Esophagus (tissue), 2 donors: ENCODE measurements around the gene DIAPH2. TPM values are rescaled to one million over a fixed set of nuclear protein-coding genes. Genes with fewer than 3 reads are reported as not detected.

Experiments used
- H3K27ac ChIP-seq, 2 donors: one replicate each; pipeline ENCODE4 v1.5.1; 2013; ENCODE audit warnings: low read depth in 2 of 2, mild to moderate bottlenecking in 2 of 2, inconsistent platforms in 1 of 2, low read length in 1 of 2, moderate library complexity in 1 of 2
- H3K27me3 ChIP-seq, 2 donors: one replicate each; pipeline ENCODE4 v1.6.1; 2013; ENCODE audit warnings: low read length in 2 of 2, control low read depth in 1 of 2, mild to moderate bottlenecking in 1 of 2; ENCODE audit not compliant: insufficient read depth in 2 of 2, control insufficient read depth in 1 of 2
- H3K36me3 ChIP-seq, 2 donors: one replicate each; pipeline ENCODE4 v1.6.1; 2013; ENCODE audit warnings: low read length in 1 of 2; ENCODE audit not compliant: control insufficient read depth in 2 of 2, insufficient read depth in 2 of 2
- H3K4me1 ChIP-seq, 2 donors: one replicate each; pipeline ENCODE4 v1.6.1; 2013; ENCODE audit warnings: low read length in 1 of 2; ENCODE audit not compliant: control insufficient read depth in 2 of 2, insufficient read depth in 2 of 2
- H3K4me3 ChIP-seq, 2 donors: one replicate each; pipeline ENCODE4 v1.5.1; 2013; ENCODE audit warnings: low read length in 2 of 2, mild to moderate bottlenecking in 2 of 2, low read depth in 1 of 2, moderate library complexity in 1 of 2
- H3K9me3 ChIP-seq, 2 donors: one replicate each; pipeline ENCODE4 v1.6.1; 2013; ENCODE audit warnings: mild to moderate bottlenecking in 2 of 2, low read depth in 1 of 2, low read length in 1 of 2, moderate library complexity in 1 of 2; ENCODE audit not compliant: control insufficient read depth in 2 of 2, insufficient read depth in 1 of 2
- WGBS, 2 donors: extraction: QIAGEN DNeasy Blood & Tissue Kit; methylation state at CpG; one replicate each; pipeline ENCODE4 v1.1.7; 2013; 5-methylcytosine and 5-hydroxymethylcytosine counted together
- polyA plus RNA-seq, 2 donors: library from polyadenylated mRNA; stranded (reverse); fragments of 200-250 nt; gene quantifications; one replicate each; pipeline ENCODE4 v1.2.3, GENCODE V29; 2013
- donor health status: healthy with polysubstance abuse.
- donor health status: Bipolar disorder and iron deficiency.

Gene DIAPH2
- polyA plus RNA-seq, 2 donors = 3.6 to 4.5 TPM

- Histone ChIP-seq H3K36me3 (no peaks in the 10 kb centered on the region), H3K4me1 (no peaks in the 10 kb centered on the region), H3K27ac (no peak overlapping the region), H3K4me3 (no peak overlapping the region), H3K27me3 (no peaks in the 10 kb centered on the region), H3K9me3 (no peaks in the 10 kb centered on the region)
Measured at GRCh38 chrX:97000682-97001368, 316.2 kb downstream of the DIAPH2 start.

DNA sequence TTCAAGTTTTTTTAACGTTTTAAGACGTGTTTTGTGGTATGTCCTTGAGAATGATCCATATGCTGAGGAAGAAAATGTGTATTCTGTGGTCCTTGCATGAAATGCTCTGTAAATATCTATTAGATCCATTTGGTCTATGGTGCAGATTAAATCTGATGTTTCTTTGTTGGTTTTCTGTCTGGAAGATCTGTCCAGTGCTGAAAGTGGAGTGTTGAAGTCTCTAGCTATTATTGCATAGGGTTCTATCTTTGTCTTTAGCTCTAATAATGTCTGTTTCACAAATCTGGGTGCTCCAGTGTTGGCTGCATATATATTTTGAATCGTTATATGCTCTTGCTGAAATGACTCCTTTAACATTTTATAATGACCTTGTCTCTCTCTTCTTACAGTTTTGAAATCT, 321.5 kb downstream of the DIAPH2 start:
- Histone ChIP-seq H3K27me3 (peaks cover 0 to 5% of the 10 kb centered on the region in 2 donors), H3K4me1 (no peaks in the 10 kb centered on the region), H3K9me3 (no peaks in the 10 kb centered on the region), H3K27ac (no peak overlapping the region), H3K4me3 (no peak overlapping the region), H3K36me3 (no peaks in the 10 kb centered on the region)
- WGBS, 2 donors = 77 to 92% methylated on average over 3 of the region's 3 CpGs

GRCh38 chrX:97009391-97009790, 324.7 kb downstream of the DIAPH2 start:
- no peaks in the 10 kb centered on the region for H3K9me3 ChIP-seq
- no peak overlapping the region for H3K27ac ChIP-seq
- H3K36me3 ChIP-seq = no peaks in the 10 kb centered on the region
- no peak overlapping the region for H3K4me3 ChIP-seq
- H3K4me1 ChIP-seq = no peaks in the 10 kb centered on the region
- H3K27me3 ChIP-seq = peaks cover 0 to 5% of the 10 kb centered on the region in 2 donors

DNA sequence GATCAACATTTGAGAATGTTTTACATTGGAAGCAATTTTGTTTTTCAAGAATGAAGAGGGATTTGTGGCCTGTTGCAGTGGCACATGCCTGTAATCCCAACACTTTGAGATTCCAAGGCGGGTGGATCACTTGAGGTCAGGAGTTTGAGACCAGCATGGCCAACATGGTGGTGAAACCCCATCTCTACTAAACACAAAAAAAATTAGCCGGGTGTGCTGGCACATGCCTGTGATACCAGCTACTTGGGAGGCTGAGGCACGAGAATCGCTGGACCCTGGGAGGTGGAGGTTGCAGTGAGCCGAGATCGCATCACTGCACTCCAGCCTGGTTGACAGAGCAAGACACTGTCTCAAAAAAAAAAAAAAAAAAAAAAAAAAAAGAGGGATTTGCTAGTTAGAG, 326.9 kb downstream of the DIAPH2 start:
- H3K36me3 ChIP-seq = no peaks in the 10 kb centered on the region
- no peak overlapping the region for H3K4me3 ChIP-seq
- peaks cover 0 to 5% of the 10 kb centered on the region in 2 donors for H3K27me3 ChIP-seq
- no peaks in the 10 kb centered on the region for H3K9me3 ChIP-seq
- 97% methylated on average over 6 of the region's 6 CpGs for WGBS, 2 donors
- H3K4me1 ChIP-seq = no peaks in the 10 kb centered on the region
- H3K27ac ChIP-seq = no peak overlapping the region

- Histone ChIP-seq H3K27me3 (no peaks in the 10 kb centered on the region), H3K4me1 (no peaks in the 10 kb centered on the region)
- WGBS, 2 donors = 58 to 68% methylated on average over 2 of the region's 2 CpGs
Measured at GRCh38 chrX:97016106-97016505, 331.5 kb downstream of the DIAPH2 start.

GRCh38 chrX:97021680-97022079, 337.0 kb downstream of the DIAPH2 start:
- H3K4me3 ChIP-seq = no peak overlapping the region
- H3K4me1 ChIP-seq = no peaks in the 10 kb centered on the region
- no peaks in the 10 kb centered on the region for H3K36me3 ChIP-seq
- H3K27ac ChIP-seq = no peak overlapping the region
- 74 to 77% methylated on average over 3 of the region's 3 CpGs for WGBS, 2 donors
- no peaks in the 10 kb centered on the region for H3K9me3 ChIP-seq
- no peaks in the 10 kb centered on the region for H3K27me3 ChIP-seq

More at GRCh38 chrX:97016106-97016505, 331.5 kb downstream of the DIAPH2 start:
- Histone ChIP-seq H3K9me3 (no peaks in the 10 kb centered on the region), H3K4me3 (no peak overlapping the region), H3K36me3 (no peaks in the 10 kb centered on the region), H3K27ac (no peak overlapping the region)

DNA sequence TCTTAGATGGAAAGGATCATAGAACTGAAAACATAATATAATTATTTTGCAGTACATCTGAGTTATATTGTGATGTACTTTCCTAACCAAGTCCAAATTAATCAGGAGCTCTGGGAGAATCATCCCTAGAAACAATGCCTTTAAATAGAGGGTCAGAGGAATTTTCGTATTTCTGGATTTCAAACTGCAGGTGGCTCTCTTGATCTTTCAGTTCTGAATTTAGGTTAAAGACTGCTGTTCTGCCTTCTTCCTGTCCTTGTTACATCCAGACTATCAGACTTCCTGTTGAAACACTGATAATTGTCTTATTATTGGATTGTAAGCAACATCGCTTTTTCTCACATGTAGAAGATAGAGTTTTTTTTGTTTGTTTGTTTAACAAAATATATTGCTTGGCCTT, 341.8 kb downstream of the DIAPH2 start:
- no peaks in the 10 kb centered on the region for H3K27me3 ChIP-seq
- WGBS, 2 donors = 52 to 77% methylated on average over 2 of the region's 2 CpGs
- no peaks in the 10 kb centered on the region for H3K4me1 ChIP-seq
- no peak overlapping the region for H3K4me3 ChIP-seq
- H3K36me3 ChIP-seq = no peaks in the 10 kb centered on the region
- H3K9me3 ChIP-seq = no peaks in the 10 kb centered on the region
- H3K27ac ChIP-seq = no peak overlapping the region

DNA sequence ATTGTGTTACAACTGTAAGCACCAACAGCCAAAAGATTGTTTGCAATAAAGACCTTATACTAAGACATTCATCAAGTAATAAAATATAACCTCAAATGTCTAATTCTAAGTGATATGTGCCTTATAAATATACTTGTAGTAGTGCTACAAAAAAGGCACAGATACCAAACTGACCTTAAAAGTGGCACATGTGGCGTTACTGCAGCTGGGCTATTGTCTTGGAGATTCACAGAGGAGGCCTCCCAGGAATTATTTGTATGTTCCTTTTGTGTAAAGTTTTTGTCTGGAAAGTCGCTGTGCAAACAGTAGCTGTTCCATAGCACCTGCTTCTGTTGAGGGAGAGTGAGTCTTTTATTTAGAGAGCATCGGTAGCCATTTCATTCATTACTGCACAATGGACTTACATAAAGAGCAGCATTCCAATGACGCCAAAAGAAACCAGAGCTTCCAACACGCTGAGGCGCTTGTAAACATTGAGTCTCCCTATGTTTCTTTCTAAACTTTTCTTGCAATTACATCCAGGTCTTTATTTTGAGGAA, 342.8 kb downstream of the DIAPH2 start:
- 64 to 67% methylated on average over 6 of the region's 6 CpGs for WGBS, 2 donors
- H3K27ac ChIP-seq = no peak overlapping the region
- no peaks in the 10 kb centered on the region for H3K4me1 ChIP-seq

GRCh38 chrX:97030463-97030862, 345.8 kb downstream of the DIAPH2 start:
- H3K36me3 ChIP-seq = no peaks in the 10 kb centered on the region
- H3K27ac ChIP-seq = no peak overlapping the region
- H3K4me1 ChIP-seq = no peaks in the 10 kb centered on the region
- 71 to 73% methylated on average over 2 of the region's 2 CpGs for WGBS, 2 donors
- no peaks in the 10 kb centered on the region for H3K27me3 ChIP-seq
- H3K4me3 ChIP-seq = no peak overlapping the region
- no peaks in the 10 kb centered on the region for H3K9me3 ChIP-seq

More for the DNA sequence above, 342.8 kb downstream of the DIAPH2 start:
- Histone ChIP-seq H3K9me3 (no peaks in the 10 kb centered on the region), H3K27me3 (no peaks in the 10 kb centered on the region), H3K36me3 (no peaks in the 10 kb centered on the region), H3K4me3 (no peak overlapping the region)

- WGBS, 2 donors = 78 to 82% methylated on average over 1 of the region's 1 CpG
- Histone ChIP-seq H3K9me3 (no peaks in the 10 kb centered on the region), H3K4me3 (no peak overlapping the region), H3K36me3 (no peaks in the 10 kb centered on the region), H3K4me1 (no peaks in the 10 kb centered on the region), H3K27me3 (no peaks in the 10 kb centered on the region), H3K27ac (no peak overlapping the region)
Measured at GRCh38 chrX:97030947-97031346, 346.3 kb downstream of the DIAPH2 start.
